Bronchial epithelial cell (primary cell): ENCODE measurements around the gene CYP1B1. TPM values are rescaled to one million over a fixed set of nuclear protein-coding genes. Genes with fewer than 3 reads are reported as not detected.

Experiments used
- DNase-seq: peaks from one replicate; pipeline ENCODE4 v3.0.0-alpha.2; 2010; ENCODE audit warnings: low read depth
- FAIRE-seq: peaks from 2 replicates; lab custom pipeline; 2011; peaks lifted over from hg19 to GRCh38; lab: Jason Lieb, UNC
- H3K27me3 ChIP-seq: 2 replicates; pipeline ENCODE4 v1.5.1; 2011; ENCODE audit warnings: low read length; ENCODE audit not compliant: control insufficient read depth, insufficient read depth
- H3K36me3 ChIP-seq: 2 replicates; pipeline ENCODE4 v1.5.1; 2011; ENCODE audit warnings: low read length; ENCODE audit not compliant: control insufficient read depth, insufficient read depth
- H3K4me3 ChIP-seq: 2 replicates; pipeline ENCODE4 v1.5.1; 2011; ENCODE audit warnings: mild to moderate bottlenecking, low read depth, low read length, control low read depth
- CTCF ChIP-seq: IDR thresholded peaks from 2 replicates; pipeline ENCODE4 v1.5.1; 2011; ENCODE audit warnings: mild to moderate bottlenecking, moderate library complexity, low read length, control low read depth, inconsistent platforms; ENCODE audit not compliant: insufficient read depth, severe bottlenecking
- total RNA-seq: library from RNA; depleted of rRNA; stranded (reverse); fragments of >200 nt; gene quantifications from 2 replicates; pipeline ENCODE4 v1.2.1, GENCODE V29; 2014

The CYP1B1 gene
- total RNA-seq, 1 donor from 2014 or later, result 5.8 TPM

- TF ChIP-seq CTCF, result no peak
- no peaks in the 10 kb centered on the region for H3K27me3 ChIP-seq
- DNase-seq (peak; percentile 90), FAIRE-seq (no peak)
- no peaks in the 10 kb centered on the region for H3K36me3 ChIP-seq
- no peak overlapping the region for H3K4me3 ChIP-seq
Observed at GRCh38 chr2:38109732-38110181, 33.8 kb upstream of the CYP1B1 start.

GRCh38 chr2:38108907-38109731, 33.2 kb upstream of the CYP1B1 start:
- Histone ChIP-seq H3K36me3 (no peaks in the 10 kb centered on the region), H3K4me3 (no peak overlapping the region), H3K27me3 (no peaks in the 10 kb centered on the region)
- DNase-seq (no peak), FAIRE-seq (no peak)
- no peak for TF ChIP-seq CTCF

GRCh38 chr2:38107738-38108410, 31.9 kb upstream of the CYP1B1 start:
- Histone ChIP-seq H3K4me3 (no peak overlapping the region), H3K36me3 (no peaks in the 10 kb centered on the region), H3K27me3 (no peaks in the 10 kb centered on the region)
- FAIRE-seq, result no peak
- TF ChIP-seq CTCF, result no peak
- DNase-seq, result no peak

GRCh38 chr2:38106405-38107094, 30.6 kb upstream of the CYP1B1 start:
- TF ChIP-seq CTCF, result no peak
- Histone ChIP-seq H3K36me3 (no peaks in the 10 kb centered on the region), H3K4me3 (no peak overlapping the region), H3K27me3 (no peaks in the 10 kb centered on the region)
- FAIRE-seq (no peak), DNase-seq (peak; percentile 71)

- H3K27me3 ChIP-seq, result no peaks in the 10 kb centered on the region
- H3K4me3 ChIP-seq, result no peak overlapping the region
- no peak for DNase-seq
- TF ChIP-seq CTCF, result no peak
- no peak for FAIRE-seq
- no peaks in the 10 kb centered on the region for H3K36me3 ChIP-seq
Observed at GRCh38 chr2:38105922-38106321, 30.0 kb upstream of the CYP1B1 start.
